GM13977 (cell line): Measurements from ENCODE around the gene LRP5.
"Not testable (repeated sequence)": the region's sequence is repeated elsewhere in the genome, so short reads cannot be mapped to it uniquely, and the experiment has no call there.

Experiments
- DNase-seq: peaks from one replicate; pipeline ENCODE4 v3.0.0; 2012; ENCODE audit warnings: low spot score
- in situ Hi-C: fragments of 300-500 bp; cut with MboI; formaldehyde crosslinking; loops from one replicate; pipeline ENCODE4 v1.12.0; 2022; ENCODE audit warnings: low sequenced_read_pairs, low pct_unique_long_range_greater_than_20kb, mixed read lengths, inconsistent platforms; ENCODE audit not compliant: unreplicated experiment
- TF ChIP-seq, protein P1 (sequence below): IDR thresholded peaks from 2 replicates; pipeline ENCODE4 v1.5.1; 2012; ENCODE audit warnings: mild to moderate bottlenecking, control low read depth; ENCODE audit not compliant: insufficient read depth; ENCODE audit errors: extremely low read depth, missing control alignments

LRP5 gene

DNA sequence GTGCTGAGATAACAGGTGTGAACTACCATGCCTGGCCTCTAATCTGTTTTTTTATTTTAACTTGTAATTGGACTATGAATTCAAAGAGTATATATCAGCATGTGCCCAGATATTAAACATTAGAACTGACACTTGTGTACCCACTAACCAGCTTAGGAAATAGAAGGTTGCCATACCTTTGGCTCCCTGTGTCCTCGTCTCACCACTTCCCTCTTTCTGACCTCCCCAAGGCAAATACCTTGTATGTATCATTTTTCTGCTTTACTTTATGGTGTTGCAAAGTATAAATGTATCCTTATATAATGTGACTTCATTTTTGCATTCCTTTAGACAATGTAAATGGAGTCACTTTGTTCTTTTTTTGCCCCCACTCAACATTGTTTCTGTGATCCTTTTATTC lies 157.3 kb downstream of the LRP5 start:
- DNase-seq = no peak
- in situ Hi-C loops = no loop called here
- TF ChIP-seq, protein P1, sequence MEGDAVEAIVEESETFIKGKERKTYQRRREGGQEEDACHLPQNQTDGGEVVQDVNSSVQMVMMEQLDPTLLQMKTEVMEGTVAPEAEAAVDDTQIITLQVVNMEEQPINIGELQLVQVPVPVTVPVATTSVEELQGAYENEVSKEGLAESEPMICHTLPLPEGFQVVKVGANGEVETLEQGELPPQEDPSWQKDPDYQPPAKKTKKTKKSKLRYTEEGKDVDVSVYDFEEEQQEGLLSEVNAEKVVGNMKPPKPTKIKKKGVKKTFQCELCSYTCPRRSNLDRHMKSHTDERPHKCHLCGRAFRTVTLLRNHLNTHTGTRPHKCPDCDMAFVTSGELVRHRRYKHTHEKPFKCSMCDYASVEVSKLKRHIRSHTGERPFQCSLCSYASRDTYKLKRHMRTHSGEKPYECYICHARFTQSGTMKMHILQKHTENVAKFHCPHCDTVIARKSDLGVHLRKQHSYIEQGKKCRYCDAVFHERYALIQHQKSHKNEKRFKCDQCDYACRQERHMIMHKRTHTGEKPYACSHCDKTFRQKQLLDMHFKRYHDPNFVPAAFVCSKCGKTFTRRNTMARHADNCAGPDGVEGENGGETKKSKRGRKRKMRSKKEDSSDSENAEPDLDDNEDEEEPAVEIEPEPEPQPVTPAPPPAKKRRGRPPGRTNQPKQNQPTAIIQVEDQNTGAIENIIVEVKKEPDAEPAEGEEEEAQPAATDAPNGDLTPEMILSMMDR = no peak

DNA sequence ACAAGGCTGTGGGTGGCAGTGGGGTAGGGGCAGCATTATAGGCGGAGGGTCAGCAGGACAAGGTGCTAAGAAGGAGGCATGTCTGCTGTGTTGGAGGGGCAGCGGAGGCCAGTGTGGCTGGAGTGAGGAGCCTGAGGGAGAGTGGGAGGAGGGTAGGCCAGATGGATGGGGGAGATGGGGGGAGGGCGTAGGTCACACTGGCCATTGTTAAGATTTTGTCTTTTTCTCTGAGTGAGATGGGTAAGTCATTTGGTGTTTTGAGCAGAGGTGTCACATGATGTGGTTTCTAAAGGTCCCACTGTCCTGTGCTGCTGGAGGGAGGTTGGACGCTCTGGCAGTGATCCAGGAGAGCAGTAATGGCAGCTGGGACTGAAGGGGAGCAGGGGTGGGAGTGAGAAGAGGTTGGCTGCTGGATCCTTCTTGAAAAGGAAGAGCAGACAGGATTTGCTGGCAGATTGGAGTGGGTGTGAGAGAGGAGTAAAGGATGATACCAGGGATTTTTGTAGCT lies 158.0 kb downstream of the LRP5 start:
- TF ChIP-seq, protein P1 = no peak
- no peak for DNase-seq
- in situ Hi-C loops = no loop called here

DNA sequence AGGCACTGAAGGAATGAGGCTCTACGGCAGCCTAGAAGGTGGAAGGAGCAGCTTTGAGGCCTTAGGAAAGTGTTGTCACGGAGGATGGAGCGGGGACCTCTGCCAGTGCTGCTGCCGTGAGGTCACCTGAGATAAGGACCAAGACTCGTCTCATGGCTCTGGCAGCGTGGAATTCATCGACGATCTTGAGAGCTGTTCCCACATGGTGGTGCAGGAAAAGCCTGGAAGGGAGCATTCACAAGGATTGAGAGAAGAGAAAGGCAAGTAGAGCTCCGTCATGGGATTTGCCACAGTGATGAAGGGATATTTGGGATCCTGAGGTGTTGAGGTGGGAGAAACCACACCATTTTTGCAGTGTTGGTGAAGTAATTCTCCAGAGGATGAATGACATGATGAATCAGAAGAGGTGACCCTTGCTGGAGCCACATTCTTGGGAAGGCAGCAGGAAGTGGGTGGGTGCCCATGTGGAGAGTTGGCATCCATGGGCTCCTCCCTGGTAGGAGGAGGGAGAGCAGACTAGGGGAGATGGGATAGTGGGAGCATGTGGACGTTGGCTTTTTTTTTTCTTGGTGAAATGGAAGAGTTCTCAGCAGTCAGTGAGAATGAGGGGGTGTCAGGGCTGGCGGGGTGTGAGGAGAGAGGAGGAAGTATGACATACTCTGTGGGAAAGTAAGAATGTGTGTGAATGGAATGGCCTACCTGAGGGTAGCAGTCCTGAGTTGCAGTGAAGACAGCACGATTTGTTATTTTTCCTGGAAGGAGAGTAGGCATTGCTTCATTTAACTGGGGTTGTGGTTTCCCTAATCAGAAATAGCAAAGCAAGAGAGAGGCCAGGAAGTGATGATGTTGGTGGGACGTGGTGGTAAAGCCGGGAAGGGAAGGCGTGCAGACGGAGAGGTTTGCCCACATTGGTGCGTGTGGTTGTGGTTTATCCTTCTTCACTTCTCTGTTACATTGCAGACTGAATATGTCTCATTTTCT lies 159.3 kb downstream of the LRP5 start:
- TF ChIP-seq, protein P1 = no peak
- in situ Hi-C loops = no loop called here
- peak; percentile 50 for DNase-seq

DNA sequence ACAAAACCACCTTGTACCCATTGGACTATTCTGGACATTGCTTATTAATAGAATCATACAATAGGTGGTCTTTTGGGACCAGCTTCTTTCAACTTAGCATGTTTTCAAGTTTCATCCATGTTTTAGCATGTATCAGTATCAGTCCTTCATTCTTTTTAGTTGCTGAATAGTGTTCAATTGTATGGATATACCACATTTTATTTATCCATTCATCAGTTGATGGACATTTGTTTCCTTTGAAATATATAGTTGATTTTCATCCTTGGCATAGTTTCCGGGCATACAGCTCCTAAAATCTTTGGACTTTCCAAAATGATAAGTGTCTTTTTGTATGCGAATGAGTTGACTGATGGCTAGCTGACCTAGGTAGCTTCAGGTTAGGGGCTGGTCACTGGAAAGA lies 160.4 kb downstream of the LRP5 start:
- in situ Hi-C loops = no loop called here
- TF ChIP-seq, protein P1 = no peak
- DNase-seq = no peak

DNA sequence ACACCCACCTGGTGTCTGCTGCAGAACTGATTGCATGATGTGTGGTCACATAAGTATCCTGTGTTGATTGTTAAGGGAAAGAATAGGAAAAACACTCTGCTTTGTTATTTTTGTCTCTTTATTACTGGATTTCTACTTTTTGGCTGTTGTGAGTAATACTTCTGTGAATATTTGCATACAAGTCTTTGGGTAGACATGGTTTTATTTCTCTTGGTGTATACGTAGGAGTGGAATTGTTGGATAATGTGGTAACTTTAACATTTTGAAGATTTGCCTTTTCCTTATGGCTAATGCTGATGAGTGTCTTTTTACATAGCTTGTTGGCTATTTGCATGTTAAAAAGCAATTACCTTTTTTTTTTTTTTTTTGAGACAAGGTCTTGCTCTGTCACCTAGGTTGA lies 161.3 kb downstream of the LRP5 start:
- TF ChIP-seq, protein P1 = no peak
- in situ Hi-C loops = no loop called here
- DNase-seq = no peak

DNA sequence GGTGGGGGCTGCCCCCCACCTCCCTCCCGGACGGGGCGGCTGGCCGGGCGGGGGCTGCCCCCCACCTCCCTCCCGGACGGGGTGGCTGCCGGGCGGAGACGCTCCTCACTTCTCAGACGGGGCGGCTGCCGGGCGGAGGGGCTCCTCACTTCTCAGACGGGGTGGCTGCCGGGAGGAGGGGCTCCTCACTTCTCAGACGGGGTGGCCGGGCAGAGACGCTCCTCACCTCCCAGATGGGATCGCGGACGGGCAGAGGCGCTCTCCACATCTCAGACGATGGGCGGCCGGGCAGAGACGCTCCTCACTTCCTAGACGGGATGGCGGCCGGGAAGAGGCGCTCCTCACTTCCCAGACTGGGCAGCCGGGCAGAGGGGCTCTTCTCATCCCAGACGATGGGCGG lies 163.2 kb downstream of the LRP5 start:
- in situ Hi-C loops, DNase-seq: not testable (repeated sequence)

DNA sequence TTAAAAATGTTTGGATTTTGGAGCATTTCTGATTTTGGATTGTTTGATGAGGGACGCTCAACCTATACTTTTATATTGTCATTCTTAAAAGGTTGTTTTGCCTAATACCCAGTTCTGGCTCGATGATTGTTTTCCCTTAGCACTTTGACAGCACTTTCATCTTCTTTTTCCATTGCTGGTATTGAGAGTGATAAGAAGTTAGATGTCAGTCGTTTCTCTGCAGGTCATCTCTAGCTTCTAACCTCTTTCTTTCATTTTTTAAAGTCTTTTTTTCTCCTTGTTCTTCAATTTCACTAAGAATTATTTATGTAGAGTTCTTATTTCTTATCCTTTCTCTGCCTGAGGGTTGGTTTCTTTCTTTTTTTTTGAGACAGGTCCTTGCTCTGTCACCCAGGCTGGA lies 167.0 kb downstream of the LRP5 start:
- in situ Hi-C loops = no loop called here
- TF ChIP-seq, protein P1 = no peak
- no peak for DNase-seq
